Lower leg skin (tissue), 4 donors: ENCODE results near the gene ADARB2. TPM values are rescaled to one million over a fixed set of nuclear protein-coding genes. Genes with fewer than 3 reads are reported as not detected.

ENCODE experiments used
- DNase-seq, 2 donors: peaks; one replicate each; pipeline ENCODE4 v3.0.0-alpha.2; 2019; ENCODE audit warnings: low spot score in 2 of 2
- H3K4me3 ChIP-seq: fragments of 200-600 bp; sonication (generic); 2 replicates; pipeline ENCODE4 v1.5.1; 2017; ENCODE audit warnings: mild to moderate bottlenecking, low read depth; ENCODE audit not compliant: poor library complexity, severe bottlenecking
- POLR2A ChIP-seq, 2 donors: fragments of 450-650 bp; IDR thresholded peaks; one replicate each; pipeline ENCODE4 v1.6.1; 2016 to 2017; ENCODE audit warnings: antibody characterized with exemption in 2 of 2, mild to moderate bottlenecking in 1 of 2, moderate library complexity in 1 of 2
- WGBS, 2 donors: methylation state at CpG; one replicate each; pipeline ENCODE4 v1.1.5; 2018; 5-methylcytosine and 5-hydroxymethylcytosine counted together
- intact Hi-C: fragments of 100-400 bp; cut with DNase I; formaldehyde crosslinking; loops from one replicate; pipeline ENCODE4 v1.15.0; 2023; ENCODE audit warnings: low total_unique reads
- total RNA-seq, 4 donors: library from RNA; depleted of rRNA; stranded (reverse); fragments of >200 nt; gene quantifications; one replicate each; pipeline ENCODE4 v1.1.0, GENCODE V29; 2016
- TF ChIP-seq, protein P1 (sequence below), 3 donors: fragments of 450-650 bp; IDR thresholded peaks; one replicate each; pipeline ENCODE4 v1.5.1; 2016; ENCODE audit warnings: antibody characterized with exemption in 3 of 3, mild to moderate bottlenecking in 3 of 3, moderate library complexity in 2 of 3

ADARB2 gene
- total RNA-seq, 4 donors from 2014 or later, result 0.72 to 3.6 (median 1.8) TPM

DNA sequence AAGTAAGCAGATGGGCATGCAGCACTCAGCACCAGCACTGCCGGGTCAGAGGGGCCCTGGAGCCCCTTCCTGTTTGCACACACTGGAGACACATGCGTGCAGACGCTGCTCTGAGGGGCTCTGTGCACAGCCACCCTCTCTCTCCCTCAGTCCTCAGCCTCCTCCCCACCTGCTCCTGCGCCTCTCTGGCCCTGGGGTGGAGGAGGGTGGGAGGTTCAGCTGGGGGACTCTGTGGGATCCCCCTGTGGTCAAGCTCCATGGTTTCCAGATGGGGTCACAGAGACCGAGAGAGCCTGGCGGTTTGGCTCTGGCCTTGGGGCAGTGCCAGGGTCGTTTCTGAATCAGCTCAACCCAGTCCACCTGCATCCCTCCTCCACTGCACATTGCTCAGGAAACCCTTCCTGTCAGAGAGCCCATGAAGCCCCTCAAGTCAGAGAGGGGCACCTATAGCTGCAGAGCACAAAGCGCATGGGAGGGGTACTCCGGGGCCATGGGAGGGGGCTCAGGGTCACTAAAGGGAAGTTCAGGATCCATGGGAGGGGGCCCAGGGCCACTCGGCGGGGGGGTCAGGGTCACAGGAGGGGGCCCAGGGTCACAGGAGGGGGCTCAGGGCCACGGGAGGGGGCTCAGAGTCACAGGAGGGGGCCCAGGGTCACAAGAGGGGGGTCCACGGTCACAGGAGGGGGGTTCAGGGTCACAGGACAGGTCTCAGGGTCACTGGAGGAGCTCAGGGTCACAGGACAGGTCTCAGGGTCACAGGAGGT lies 161.7 kb downstream of the ADARB2 start:
- DNase-seq, result peak in 1 of 2 donors; percentile 74
- H3K4me3 ChIP-seq, result no peak overlapping the region
- intact Hi-C loops, result no loop called here
- no peak for TF ChIP-seq POLR2A (IDR thresholded peaks at IDR 0.05)
- TF ChIP-seq, protein P1, sequence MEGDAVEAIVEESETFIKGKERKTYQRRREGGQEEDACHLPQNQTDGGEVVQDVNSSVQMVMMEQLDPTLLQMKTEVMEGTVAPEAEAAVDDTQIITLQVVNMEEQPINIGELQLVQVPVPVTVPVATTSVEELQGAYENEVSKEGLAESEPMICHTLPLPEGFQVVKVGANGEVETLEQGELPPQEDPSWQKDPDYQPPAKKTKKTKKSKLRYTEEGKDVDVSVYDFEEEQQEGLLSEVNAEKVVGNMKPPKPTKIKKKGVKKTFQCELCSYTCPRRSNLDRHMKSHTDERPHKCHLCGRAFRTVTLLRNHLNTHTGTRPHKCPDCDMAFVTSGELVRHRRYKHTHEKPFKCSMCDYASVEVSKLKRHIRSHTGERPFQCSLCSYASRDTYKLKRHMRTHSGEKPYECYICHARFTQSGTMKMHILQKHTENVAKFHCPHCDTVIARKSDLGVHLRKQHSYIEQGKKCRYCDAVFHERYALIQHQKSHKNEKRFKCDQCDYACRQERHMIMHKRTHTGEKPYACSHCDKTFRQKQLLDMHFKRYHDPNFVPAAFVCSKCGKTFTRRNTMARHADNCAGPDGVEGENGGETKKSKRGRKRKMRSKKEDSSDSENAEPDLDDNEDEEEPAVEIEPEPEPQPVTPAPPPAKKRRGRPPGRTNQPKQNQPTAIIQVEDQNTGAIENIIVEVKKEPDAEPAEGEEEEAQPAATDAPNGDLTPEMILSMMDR (IDR thresholded peaks at IDR 0.05), result no peak
- WGBS, 2 donors, result 44 to 56% methylated on average over 9 to 12 of the region's 13 CpGs

DNA sequence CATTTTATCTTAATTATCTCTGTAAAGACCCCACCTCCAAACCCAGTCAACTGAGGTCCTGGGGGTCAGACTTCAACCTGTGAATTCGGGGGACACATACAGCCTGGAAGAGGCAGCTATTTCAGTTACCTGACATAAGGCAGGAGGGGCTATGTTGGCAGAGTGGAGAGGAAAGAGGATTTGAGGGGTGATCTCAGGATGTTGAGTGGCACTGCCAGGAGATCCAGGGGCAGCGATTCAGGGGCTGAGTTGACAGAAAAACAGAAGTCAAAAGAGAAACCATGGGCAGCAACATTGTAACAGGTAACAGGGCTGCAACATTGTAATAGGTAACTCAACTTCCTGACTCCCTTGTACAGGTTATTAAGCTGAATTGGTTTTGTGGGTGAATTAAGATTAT lies 162.6 kb downstream of the ADARB2 start:
- DNase-seq, result no peak

DNA sequence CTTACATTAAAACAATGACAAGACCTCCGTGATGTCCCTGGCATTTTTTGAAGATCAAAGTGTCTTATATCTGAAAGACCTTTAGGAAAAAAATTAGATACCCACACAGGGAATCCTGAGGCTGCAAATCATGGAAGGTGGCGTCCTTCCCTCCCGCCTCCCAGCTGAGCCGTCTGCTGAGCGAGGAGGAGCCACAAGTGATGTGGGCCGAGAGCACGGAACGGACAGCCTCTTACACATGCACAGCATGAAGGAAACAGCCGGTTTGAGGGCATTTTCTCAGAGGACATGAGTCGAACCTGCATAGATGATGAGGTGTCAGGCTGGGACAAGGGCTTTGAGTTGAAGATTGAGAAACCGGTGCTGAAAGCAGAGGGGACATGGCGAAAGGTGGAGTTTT lies 163.3 kb downstream of the ADARB2 start:
- DNase-seq, result no peak
- no peak for TF ChIP-seq POLR2A (IDR thresholded peaks at IDR 0.05)
- TF ChIP-seq, protein P1 (IDR thresholded peaks at IDR 0.05), result no peak
- intact Hi-C loops, result no loop called here

More for the DNA sequence above, 162.6 kb downstream of the ADARB2 start:
- intact Hi-C loops, result no loop called here
- WGBS, 2 donors, result 84 to 92% methylated on average over 2 of the region's 2 CpGs
- no peak overlapping the region for H3K4me3 ChIP-seq
- TF ChIP-seq POLR2A (IDR thresholded peaks at IDR 0.05), result no peak
- TF ChIP-seq, protein P1 (IDR thresholded peaks at IDR 0.05), result no peak

DNA sequence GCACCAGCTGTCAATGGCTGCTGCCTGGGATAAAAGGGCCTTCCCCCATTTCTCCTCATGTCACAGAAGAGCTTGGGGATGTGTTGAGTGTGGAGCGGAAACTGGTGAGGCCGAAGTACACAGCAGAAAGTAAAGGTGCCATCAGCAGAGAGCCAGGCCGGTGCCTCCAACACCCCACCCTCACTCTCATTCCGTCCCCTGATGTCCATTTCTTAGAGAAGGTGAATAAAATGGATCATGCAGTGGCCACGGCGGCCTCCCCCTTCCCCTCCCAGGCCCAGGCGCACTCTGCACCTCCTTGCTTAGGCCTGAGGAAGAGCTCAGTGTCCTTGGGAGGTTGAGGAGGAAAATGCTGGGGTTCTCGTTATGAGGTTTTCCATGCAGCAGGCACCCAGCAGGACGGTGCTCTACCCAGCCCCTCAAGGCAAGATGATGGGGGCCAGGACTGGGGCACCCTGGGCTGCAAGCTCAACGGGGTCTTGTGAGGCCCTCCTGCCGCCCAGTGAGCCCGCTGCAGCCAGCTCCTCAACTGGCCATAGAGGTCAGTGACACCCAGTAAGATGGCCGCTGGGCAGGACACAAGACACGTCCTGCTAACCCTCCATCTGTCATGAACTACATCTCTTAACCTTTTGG lies 163.9 kb downstream of the ADARB2 start:
- no peak overlapping the region for H3K4me3 ChIP-seq
- WGBS, 2 donors, result 89 to 90% methylated on average over 14 of the region's 14 CpGs
- DNase-seq, result no peak
- intact Hi-C loops, result no loop called here
- no peak for TF ChIP-seq POLR2A (IDR thresholded peaks at IDR 0.05)
- TF ChIP-seq, protein P1 (IDR thresholded peaks at IDR 0.05), result no peak

More for the DNA sequence above, 163.3 kb downstream of the ADARB2 start:
- WGBS, 2 donors, result 81 to 86% methylated on average over 12 of the region's 12 CpGs
- no peak overlapping the region for H3K4me3 ChIP-seq

DNA sequence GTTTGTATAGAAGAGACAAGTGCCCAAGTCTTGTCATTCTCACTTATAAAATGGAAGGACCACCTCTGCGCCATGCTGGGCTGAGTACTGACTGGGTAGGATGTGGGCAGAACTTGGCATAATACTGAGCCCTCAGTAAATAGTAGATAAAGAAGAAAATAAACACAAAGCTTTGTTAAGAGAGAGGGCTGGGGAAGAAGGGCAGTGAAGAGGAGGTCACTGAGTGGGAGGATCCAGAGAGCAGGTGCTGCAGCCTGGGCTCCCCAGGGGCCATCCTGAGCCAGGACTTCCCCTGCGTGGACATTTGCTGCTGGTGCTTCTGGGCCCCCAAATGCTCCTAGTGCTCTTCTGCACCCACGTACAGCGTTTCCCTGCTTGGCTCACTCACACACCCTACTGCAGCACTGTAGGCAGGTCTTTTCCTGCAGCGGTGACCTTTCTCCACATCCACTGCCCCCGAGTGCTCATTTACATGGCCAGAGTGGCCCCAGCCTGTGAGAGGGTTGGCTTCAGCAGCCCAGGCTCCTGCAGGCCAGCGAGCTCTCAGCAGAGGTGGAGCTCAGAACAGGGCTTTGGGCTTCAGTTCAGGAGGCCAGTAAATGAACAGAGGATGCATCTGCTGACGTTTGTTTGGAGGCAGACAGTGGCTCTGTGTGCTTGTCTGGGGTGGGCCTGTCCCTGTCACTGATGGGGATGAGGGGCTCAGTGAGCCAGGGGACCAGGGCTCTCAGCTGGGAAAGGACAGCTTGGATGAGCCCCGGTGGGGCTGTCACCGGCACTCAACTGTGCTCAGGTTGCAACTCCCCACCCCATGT lies 164.6 kb downstream of the ADARB2 start:
- TF ChIP-seq POLR2A (IDR thresholded peaks at IDR 0.05), result no peak
- TF ChIP-seq, protein P1 (IDR thresholded peaks at IDR 0.05), result no peak
- no peak overlapping the region for H3K4me3 ChIP-seq
- intact Hi-C loops, result no loop called here
- DNase-seq, result no peak
- 58 to 72% methylated on average over 10 of the region's 10 CpGs for WGBS, 2 donors
